Measurements from ENCODE around the gene PLD4. TPM values are rescaled to one million over a fixed set of nuclear protein-coding genes. Genes with fewer than 3 reads are reported as not detected.

PLD4 gene
- total RNA-seq, 2 donors from 2014 or later = 1.2 to 5.4 TPM

DNA sequence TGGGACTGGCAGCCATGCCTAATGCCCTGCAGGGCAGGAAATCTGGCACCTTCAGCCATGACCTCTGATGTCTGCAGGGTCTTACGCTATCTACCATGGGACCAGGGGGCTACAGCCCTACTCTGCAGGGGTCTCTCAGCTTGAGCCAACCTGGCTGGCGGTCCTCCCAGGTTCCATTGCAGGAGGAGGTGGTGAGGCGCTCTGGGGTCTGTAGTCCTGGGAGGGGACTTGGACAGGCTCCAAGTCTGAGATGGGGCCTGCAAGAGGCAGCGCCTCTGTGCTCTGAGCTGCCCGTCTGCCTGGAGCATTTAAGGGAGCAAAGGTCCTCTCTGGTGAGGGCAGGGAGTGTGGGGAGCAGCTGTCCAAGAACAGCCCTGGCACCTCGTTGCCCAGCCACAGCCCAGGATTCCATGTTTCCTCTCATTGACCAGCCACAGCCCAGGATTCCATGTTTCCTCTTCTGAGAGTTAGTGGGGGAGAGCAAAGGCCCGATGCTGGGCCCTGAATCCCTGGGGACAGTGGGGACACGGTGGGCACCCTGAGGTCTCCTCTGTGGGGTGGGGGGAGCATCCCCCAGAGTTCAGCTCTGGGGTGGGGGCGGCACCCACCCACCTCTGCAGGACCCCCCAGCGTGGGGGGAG lies 655 bp downstream of the PLD4 start:
- Histone ChIP-seq H3K4me3 (no peak overlapping the region), H3K4me1 (replicated peaks) (no peaks in the 10 kb centered on the region), H3K27me3 (replicated peaks; ENCODE audit: insufficient read depth) (no peaks in the 10 kb centered on the region), H3K36me3 (no peaks in the 10 kb centered on the region), H3K27ac (no peak overlapping the region), H3K9me3 (no peaks in the 10 kb centered on the region)
- no peak for DNase-seq (ENCODE audit: low spot score)
- intact Hi-C loops (cut with DNase I) = no loop called here
- WGBS = 90% methylated on average over 5 of the region's 10 CpGs
- TF ChIP-seq POLR2AphosphoS5 (IDR thresholded peaks at IDR 0.05) (no peak), CTCF (IDR thresholded peaks at IDR 0.05) (no peak), POLR2A (IDR thresholded peaks at IDR 0.05) (no peak)

DNA sequence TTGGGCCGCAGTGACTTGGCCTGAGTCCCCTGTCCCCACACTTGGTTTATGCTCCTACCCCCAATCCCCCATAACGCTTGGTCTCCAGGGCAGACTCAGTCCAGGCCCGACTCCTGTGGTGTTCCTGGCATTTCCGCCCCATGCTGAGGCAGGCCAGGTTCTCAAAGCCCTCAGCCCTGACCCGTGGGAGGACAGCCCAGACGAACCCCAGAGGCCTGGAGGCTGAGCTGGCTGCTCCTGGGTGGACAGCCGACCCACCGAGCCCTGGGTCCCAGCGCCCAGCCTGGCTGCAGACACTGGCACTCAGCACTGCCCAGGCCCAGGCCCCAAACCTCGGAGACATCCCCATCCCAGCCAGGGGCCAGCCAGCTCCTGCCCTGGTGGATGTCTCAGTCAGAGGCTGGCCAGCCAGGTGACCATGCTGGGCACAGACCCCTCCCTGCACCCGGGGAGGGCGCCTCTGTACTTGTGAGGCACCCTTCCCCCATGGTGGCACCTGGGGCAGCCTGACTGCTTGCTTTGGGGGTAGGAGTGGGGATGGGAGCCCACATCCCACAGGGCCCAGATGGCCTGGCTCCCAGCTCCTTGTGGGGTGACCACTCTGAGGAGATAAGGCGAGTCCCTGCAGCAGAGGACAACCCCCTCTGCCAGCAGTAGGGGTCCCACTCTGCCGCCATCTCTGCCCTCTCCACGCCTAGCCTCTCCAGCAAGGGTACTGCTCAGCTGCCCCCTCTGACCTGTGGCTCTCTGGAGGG lies 1.4 kb downstream of the PLD4 start:
- no peak for DNase-seq (ENCODE audit: low spot score)
- H3K27ac ChIP-seq = no peak overlapping the region
- WGBS = 88% methylated on average over 14 of the region's 15 CpGs
- no peaks in the 10 kb centered on the region for H3K36me3 ChIP-seq
- TF ChIP-seq POLR2AphosphoS5 (IDR thresholded peaks at IDR 0.05) = no peak
- no peak for TF ChIP-seq CTCF (IDR thresholded peaks at IDR 0.05)
- TF ChIP-seq POLR2A (IDR thresholded peaks at IDR 0.05) = no peak
- no peaks in the 10 kb centered on the region for H3K9me3 ChIP-seq
- no peaks in the 10 kb centered on the region for H3K4me1 ChIP-seq (replicated peaks)
- intact Hi-C loops (cut with DNase I) = no loop called here
- H3K27me3 ChIP-seq (replicated peaks; ENCODE audit: insufficient read depth) = no peaks in the 10 kb centered on the region
- H3K4me3 ChIP-seq = no peak overlapping the region

DNA sequence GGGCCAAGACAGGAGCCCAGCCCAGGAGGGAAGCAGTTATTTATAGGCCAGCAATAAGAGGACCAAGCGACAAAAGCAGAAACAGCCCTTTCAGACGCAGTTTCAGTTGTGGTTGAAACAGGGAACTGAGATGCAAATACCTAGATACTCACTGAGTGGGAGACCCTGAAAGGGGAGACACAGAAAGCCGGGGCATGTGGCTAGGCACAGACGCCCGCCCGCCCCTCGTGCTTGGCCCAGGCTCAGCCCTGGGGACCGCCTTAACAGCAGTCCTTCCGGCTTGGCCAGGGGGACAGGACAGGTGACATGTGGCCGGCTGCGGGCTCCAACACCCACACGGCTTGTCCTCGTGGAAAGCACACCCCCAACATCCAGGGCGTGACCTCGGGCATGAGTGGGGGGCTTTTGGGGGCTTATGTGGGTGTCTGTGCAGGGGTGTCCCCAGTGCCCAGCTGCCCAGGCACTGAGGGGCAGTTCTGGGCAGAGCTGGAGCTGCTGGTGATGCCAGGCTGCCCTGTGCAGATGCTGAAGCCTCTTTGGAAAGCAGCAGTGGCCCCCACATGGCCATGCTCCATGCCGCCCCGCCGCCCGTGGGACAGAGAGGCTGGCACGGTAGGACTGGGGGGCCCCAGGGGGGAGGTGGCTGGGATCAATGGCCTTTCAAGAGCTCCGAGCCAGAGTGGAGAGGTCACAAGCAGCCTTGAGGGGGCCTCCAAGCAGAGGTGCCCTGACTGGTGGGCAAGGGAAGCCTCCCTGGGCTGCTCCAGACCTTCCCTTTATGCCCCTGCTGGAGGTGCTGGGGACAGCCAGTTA lies 2.1 kb downstream of the PLD4 start:
- intact Hi-C loops (cut with DNase I) = no loop called here
- Histone ChIP-seq H3K36me3 (no peaks in the 10 kb centered on the region), H3K27me3 (replicated peaks; ENCODE audit: insufficient read depth) (no peaks in the 10 kb centered on the region), H3K4me3 (no peak overlapping the region), H3K4me1 (replicated peaks) (no peaks in the 10 kb centered on the region), H3K9me3 (no peaks in the 10 kb centered on the region), H3K27ac (no peak overlapping the region)
- no peak for DNase-seq (ENCODE audit: low spot score)
- no peak for TF ChIP-seq CTCF (IDR thresholded peaks at IDR 0.05)
- TF ChIP-seq POLR2AphosphoS5 (IDR thresholded peaks at IDR 0.05) = no peak
- TF ChIP-seq POLR2A (IDR thresholded peaks at IDR 0.05) = no peak
- WGBS = 70% methylated on average over 19 of the region's 21 CpGs

- no peaks in the 10 kb centered on the region for H3K9me3 ChIP-seq
- no peak for DNase-seq (ENCODE audit: low spot score)
- H3K4me1 ChIP-seq (replicated peaks) = no peaks in the 10 kb centered on the region
- intact Hi-C loops (cut with DNase I) = no loop called here
- no peak overlapping the region for H3K27ac ChIP-seq
- H3K36me3 ChIP-seq = no peaks in the 10 kb centered on the region
- H3K4me3 ChIP-seq = no peak overlapping the region
- no peaks in the 10 kb centered on the region for H3K27me3 ChIP-seq (replicated peaks; ENCODE audit: insufficient read depth)
- 72% methylated on average over 7 of the region's 10 CpGs for WGBS
- TF ChIP-seq POLR2A (IDR thresholded peaks at IDR 0.05) = no peak
- TF ChIP-seq POLR2AphosphoS5 (IDR thresholded peaks at IDR 0.05) = no peak
- TF ChIP-seq CTCF (IDR thresholded peaks at IDR 0.05) = no peak
Measured at GRCh38 chr14:104927432-104927816, 2.7 kb downstream of the PLD4 start.
